Ascending aorta (tissue), 2 donors: Measurements from ENCODE around the gene EXOC3L2. TPM values are rescaled to one million over a fixed set of nuclear protein-coding genes. Genes with fewer than 3 reads are reported as not detected.
A peak's percentile ranks its signal among the peaks of the same experiment; 100 is the strongest.

Experiments used
- DNase-seq, 2 donors: peaks; one replicate each; pipeline ENCODE4 v3.0.0-alpha.2; 2019; ENCODE audit warnings: low spot score in 2 of 2
- H3K27ac ChIP-seq, 2 donors: fragments of 200-600 bp; sonication (generic); one replicate each; pipeline ENCODE4 v1.5.1; 2016 to 2017; ENCODE audit warnings: mild to moderate bottlenecking in 1 of 2
- H3K27me3 ChIP-seq: fragments of 200-600 bp; sonication (generic); one replicate; pipeline ENCODE4 v1.5.1; 2017
- H3K36me3 ChIP-seq, 2 donors: fragments of 200-600 bp; sonication (generic); one replicate each; pipeline ENCODE4 v1.5.1; 2016
- H3K4me1 ChIP-seq, 2 donors: fragments of 200-600 bp; sonication (generic); one replicate each; pipeline ENCODE4 v1.5.1; 2016 to 2017; ENCODE audit warnings: mild to moderate bottlenecking in 1 of 2
- H3K4me3 ChIP-seq, 2 donors: fragments of 200-600 bp; sonication (generic); one replicate each; pipeline ENCODE4 v1.5.1; 2016 to 2017; ENCODE audit warnings: mild to moderate bottlenecking in 1 of 2
- H3K9me3 ChIP-seq, 2 donors: fragments of 200-600 bp; sonication (generic); one replicate each; pipeline ENCODE4 v1.5.1; 2016
- intact Hi-C: fragments of 100-400 bp; cut with DNase I; formaldehyde crosslinking; loops from one replicate; pipeline ENCODE4 v1.15.1; 2023
- total RNA-seq: library from RNA; depleted of rRNA; stranded (reverse); fragments of >200 nt; gene quantifications from one replicate; pipeline ENCODE4 v1.1.0, GENCODE V29; 2016
- TF ChIP-seq, protein P1 (sequence below), 3 experiments: fragments of 200-600 bp in 2 of 3; fragments of 450-650 bp in 1 of 3; sonication (generic) in 2 of 3; IDR thresholded peaks; one replicate each; pipeline ENCODE4 v1.5.1; 2016 to 2019; ENCODE audit warnings: antibody characterized with exemption in 3 of 3, mild to moderate bottlenecking in 1 of 3, moderate library complexity in 1 of 3

The EXOC3L2 gene
- total RNA-seq, 1 donor from 2014 or later: 33.5 TPM

DNA sequence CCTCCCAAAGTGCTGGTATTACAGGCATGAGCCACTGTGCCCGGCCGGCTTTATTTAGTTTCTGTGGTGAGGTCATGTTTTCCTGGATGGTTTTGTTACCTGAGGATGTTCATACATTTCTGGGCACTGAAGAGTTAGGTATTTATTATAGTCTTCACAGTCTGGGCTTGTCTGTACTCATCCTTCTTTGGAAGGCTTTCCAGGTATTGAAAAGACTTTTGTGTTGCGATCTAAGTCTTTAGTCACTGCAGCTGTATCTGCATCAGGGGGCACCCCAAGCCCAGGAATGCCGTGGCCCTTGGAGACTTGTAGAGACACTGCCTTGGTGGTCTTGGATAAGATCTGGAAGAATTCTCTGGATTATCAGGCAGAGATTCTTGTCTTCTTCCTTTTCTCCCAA lies 53.8 kb downstream of the EXOC3L2 start:
- Histone ChIP-seq H3K36me3 (peaks cover 0 to 3% of the 10 kb centered on the region in 2 donors), H3K9me3 (no peaks in the 10 kb centered on the region), H3K4me3 (no peak overlapping the region), H3K4me1 (no peaks in the 10 kb centered on the region), H3K27me3 (no peaks in the 10 kb centered on the region), H3K27ac (no peak overlapping the region)
- TF ChIP-seq, protein P1, sequence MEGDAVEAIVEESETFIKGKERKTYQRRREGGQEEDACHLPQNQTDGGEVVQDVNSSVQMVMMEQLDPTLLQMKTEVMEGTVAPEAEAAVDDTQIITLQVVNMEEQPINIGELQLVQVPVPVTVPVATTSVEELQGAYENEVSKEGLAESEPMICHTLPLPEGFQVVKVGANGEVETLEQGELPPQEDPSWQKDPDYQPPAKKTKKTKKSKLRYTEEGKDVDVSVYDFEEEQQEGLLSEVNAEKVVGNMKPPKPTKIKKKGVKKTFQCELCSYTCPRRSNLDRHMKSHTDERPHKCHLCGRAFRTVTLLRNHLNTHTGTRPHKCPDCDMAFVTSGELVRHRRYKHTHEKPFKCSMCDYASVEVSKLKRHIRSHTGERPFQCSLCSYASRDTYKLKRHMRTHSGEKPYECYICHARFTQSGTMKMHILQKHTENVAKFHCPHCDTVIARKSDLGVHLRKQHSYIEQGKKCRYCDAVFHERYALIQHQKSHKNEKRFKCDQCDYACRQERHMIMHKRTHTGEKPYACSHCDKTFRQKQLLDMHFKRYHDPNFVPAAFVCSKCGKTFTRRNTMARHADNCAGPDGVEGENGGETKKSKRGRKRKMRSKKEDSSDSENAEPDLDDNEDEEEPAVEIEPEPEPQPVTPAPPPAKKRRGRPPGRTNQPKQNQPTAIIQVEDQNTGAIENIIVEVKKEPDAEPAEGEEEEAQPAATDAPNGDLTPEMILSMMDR (IDR thresholded peaks at IDR 0.05): no peak
- DNase-seq: no peak
- intact Hi-C loops: no loop called here

DNA sequence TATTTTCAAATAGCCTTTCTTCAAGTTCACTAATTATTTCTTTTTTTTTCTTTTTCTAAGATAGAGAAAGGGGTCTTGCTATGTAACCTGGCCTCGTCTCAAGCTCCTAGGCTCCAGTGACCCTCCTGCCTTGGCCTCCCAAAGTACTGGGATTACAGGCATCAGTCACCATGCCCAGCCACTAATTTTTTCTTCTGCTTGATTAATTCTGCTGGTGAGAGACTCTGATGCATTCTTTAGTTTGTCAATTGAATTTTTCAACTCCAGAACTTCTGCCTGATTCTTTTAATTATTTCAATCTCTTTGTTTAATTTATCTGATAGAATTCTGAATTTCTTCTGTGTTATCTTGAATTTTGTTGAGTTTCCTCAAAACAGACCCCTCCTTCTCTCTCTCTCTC lies 55.2 kb downstream of the EXOC3L2 start:
- DNase-seq: no peak
- no peak overlapping the region for H3K27ac ChIP-seq
- H3K4me3 ChIP-seq: no peak overlapping the region
- H3K4me1 ChIP-seq: no peaks in the 10 kb centered on the region
- peaks cover 0 to 3% of the 10 kb centered on the region in 2 donors for H3K36me3 ChIP-seq
- no peaks in the 10 kb centered on the region for H3K27me3 ChIP-seq
- no peaks in the 10 kb centered on the region for H3K9me3 ChIP-seq
- TF ChIP-seq, protein P1 (IDR thresholded peaks at IDR 0.05): no peak
- intact Hi-C loops: no loop called here

- TF ChIP-seq, protein P1 (IDR thresholded peaks at IDR 0.05): peak in 2 of 3 experiments; percentile 11 to 37
- intact Hi-C loops: no loop called here
- H3K4me3 ChIP-seq: no peak overlapping the region
- no peaks in the 10 kb centered on the region for H3K4me1 ChIP-seq
- no peak overlapping the region for H3K27ac ChIP-seq
- DNase-seq: no peak
- peaks cover 0 to 3% of the 10 kb centered on the region in 2 donors for H3K36me3 ChIP-seq
- H3K9me3 ChIP-seq: no peaks in the 10 kb centered on the region
- no peaks in the 10 kb centered on the region for H3K27me3 ChIP-seq
These were observed 57.6 kb downstream of the EXOC3L2 start for GRCh38 chr19:45187421-45188100.

DNA sequence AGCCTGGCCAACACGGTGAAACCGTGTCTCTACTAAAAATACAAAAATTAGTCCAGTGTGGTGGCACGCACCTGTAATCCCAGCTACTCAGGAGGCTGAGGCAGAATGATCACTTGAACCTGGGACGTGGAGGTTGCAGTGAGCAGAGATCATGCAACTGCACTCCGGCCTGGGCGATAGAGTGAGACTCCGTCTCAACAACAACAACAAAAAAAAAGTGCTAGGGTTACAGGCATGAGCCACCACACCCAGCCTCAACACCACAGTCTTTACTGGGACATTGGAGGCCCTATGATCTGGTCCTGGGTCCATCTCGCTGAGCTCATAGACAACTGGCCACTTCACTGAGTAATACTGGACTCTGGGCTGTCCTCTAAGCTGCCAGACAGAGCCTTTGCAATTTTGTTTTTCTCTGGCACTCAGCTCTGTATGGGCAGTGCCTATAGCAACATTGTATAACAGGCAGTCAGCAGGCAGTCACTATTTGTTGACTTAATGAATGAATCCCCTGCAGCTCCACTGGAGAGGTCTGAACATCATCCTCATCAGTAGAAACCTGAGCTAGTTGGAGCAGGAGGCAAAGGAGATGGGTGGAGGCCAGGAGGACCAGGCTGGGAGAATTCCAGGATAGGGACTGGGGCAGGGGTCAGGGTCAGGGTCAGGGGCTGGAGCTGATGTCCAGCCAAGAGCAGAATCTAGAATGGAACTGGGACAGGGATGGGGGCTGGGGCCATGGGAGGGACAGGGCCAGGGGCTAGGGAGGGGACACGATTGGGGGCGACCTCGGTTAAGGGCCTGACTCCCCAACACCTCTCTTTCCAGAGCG lies 58.5 kb downstream of the EXOC3L2 start:
- Histone ChIP-seq H3K9me3 (no peaks in the 10 kb centered on the region), H3K4me1 (no peaks in the 10 kb centered on the region), H3K4me3 (no peak overlapping the region), H3K36me3 (peaks cover 4 to 6% of the 10 kb centered on the region in 2 donors), H3K27ac (no peak overlapping the region), H3K27me3 (no peaks in the 10 kb centered on the region)
- intact Hi-C loops: no loop called here
- TF ChIP-seq, protein P1 (IDR thresholded peaks at IDR 0.05): no peak
- DNase-seq: no peak

DNA sequence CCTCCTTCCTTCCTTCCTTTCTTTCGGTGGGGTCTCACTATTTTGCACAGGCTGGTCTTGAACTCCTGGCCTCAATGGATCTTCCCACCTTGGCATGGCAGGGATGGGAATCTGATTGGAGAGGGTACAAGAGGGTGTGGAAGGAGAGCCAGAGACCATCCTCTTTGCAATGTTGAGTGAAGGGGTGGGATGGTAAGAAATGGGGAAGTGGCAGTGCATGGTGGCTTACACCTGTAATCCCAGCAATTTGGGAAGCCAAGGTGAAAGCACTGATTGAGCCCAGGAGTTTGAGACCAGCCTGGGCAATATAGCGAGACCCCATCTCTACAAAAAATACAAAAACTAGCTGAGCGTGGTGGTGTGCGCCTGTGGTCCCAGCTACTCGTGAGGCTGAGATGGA lies 61.1 kb downstream of the EXOC3L2 start:
- no peak for DNase-seq
- Histone ChIP-seq H3K4me1 (peaks cover 3 to 18% of the 10 kb centered on the region in 2 donors), H3K9me3 (no peaks in the 10 kb centered on the region), H3K27ac (no peak overlapping the region), H3K27me3 (no peaks in the 10 kb centered on the region), H3K4me3 (no peak overlapping the region), H3K36me3 (peaks cover 3 to 16% of the 10 kb centered on the region in 2 donors)
- intact Hi-C loops: no loop called here
- TF ChIP-seq, protein P1 (IDR thresholded peaks at IDR 0.05): no peak
